PC-3 (cell line): Measurements from ENCODE around the gene PEA15. TPM values are rescaled to one million over a fixed set of nuclear protein-coding genes. Genes with fewer than 3 reads are reported as not detected.
A peak's percentile ranks its signal among the peaks of the same experiment; 100 is the strongest.

Source experiments
- ATAC-seq: fragments of 200-7000 bp; cut with Tn5 transposase; 2 replicates; pipeline ENCODE4 v1.9.1; 2020; ENCODE audit warnings: mild to moderate bottlenecking, moderate library complexity
- BruUV-seq: library from RNA; stranded (reverse); fragments of 400-500 nt; replicated peaks from 2 replicates; lab custom pipeline; 2021; lab: Mats Ljungman, UMichigan
- CTCF ChIA-PET: fragments of 300-600 bp; sonication (Branson Sonifier 250); formaldehyde crosslinking; loops from one replicate; lab custom pipeline; 2022; ENCODE audit warnings: antibody characterized with exemption; lab: Charles Lee
- POLR2A ChIA-PET: fragments of 300-600 bp; sonication (Branson Sonifier 250); formaldehyde crosslinking; loops from one replicate; lab custom pipeline; 2022; ENCODE audit warnings: antibody characterized with exemption; ENCODE audit not compliant: unreplicated experiment; lab: Charles Lee
- DNase-seq: peaks from one replicate; pipeline ENCODE4 v3.0.0-alpha.2; 2015
- H2AFZ ChIP-seq: fragments of 300-600 bp; sonication (generic); 2 replicates; pipeline ENCODE4 v1.6.0; 2016; ENCODE audit warnings: antibody characterized with exemption, low read length
- H3F3A ChIP-seq: fragments of 300-600 bp; sonication (generic); one replicate; pipeline ENCODE4 v1.6.0; 2017; ENCODE audit warnings: antibody characterized with exemption, low read length, control low read depth, mild to moderate bottlenecking; ENCODE audit not compliant: unreplicated experiment
- H3K27ac ChIP-seq: fragments of 300-600 bp; sonication (generic); 2 replicates; pipeline ENCODE4 v1.5.1; 2016; ENCODE audit warnings: mild to moderate bottlenecking, low read length
- H3K27me3 ChIP-seq: fragments of 300-600 bp; sonication (generic); 2 replicates; pipeline ENCODE4 v1.6.1; 2016; ENCODE audit warnings: low read length, mixed read lengths
- H3K36me3 ChIP-seq: fragments of 300-600 bp; sonication (generic); 2 replicates; pipeline ENCODE4 v1.6.1; 2016; ENCODE audit warnings: low read depth, mixed run types, low read length, mixed read lengths
- H3K4me1 ChIP-seq: fragments of 300-600 bp; sonication (generic); 2 replicates; pipeline ENCODE4 v1.5.1; 2016; ENCODE audit warnings: low read length; ENCODE audit not compliant: insufficient read depth
- H3K4me2 ChIP-seq: fragments of 300-600 bp; sonication (generic); 2 replicates; pipeline ENCODE4 v1.6.0; 2016; ENCODE audit warnings: low read length
- H3K4me3 ChIP-seq: fragments of 300-600 bp; sonication (generic); 2 replicates; pipeline ENCODE4 v1.5.1; 2016; ENCODE audit warnings: mild to moderate bottlenecking, low read length, mixed read lengths
- H3K79me2 ChIP-seq: fragments of 300-600 bp; sonication (generic); 2 replicates; pipeline ENCODE4 v1.6.1; 2017; ENCODE audit warnings: low read length, mixed read lengths
- H3K9ac ChIP-seq: fragments of 300-600 bp; sonication (generic); 2 replicates; pipeline ENCODE4 v1.6.0; 2016; ENCODE audit warnings: mild to moderate bottlenecking, low read length
- H3K9me2 ChIP-seq: fragments of 300-600 bp; sonication (generic); replicated peaks from 2 replicates; pipeline ENCODE4 v1.6.1; 2016; ENCODE audit warnings: mixed run types, low read length, mixed read lengths
- H3K9me3 ChIP-seq: fragments of 300-600 bp; sonication (generic); 2 replicates; pipeline ENCODE4 v1.6.1; 2016; ENCODE audit warnings: low read length, mixed read lengths
- H4K20me1 ChIP-seq: fragments of 300-600 bp; sonication (generic); 2 replicates; pipeline ENCODE4 v1.6.1; 2016; ENCODE audit warnings: low read length, mixed read lengths
- EZH2 ChIP-seq: fragments of 300-600 bp; sonication (generic); IDR thresholded peaks from one replicate; pipeline ENCODE4 v1.6.1; 2017; ENCODE audit warnings: antibody characterized with exemption, mild to moderate bottlenecking, low read length; ENCODE audit not compliant: unreplicated experiment
- EZH2phosphoT487 ChIP-seq: fragments of 300-600 bp; sonication (generic); IDR thresholded peaks from 2 replicates; pipeline ENCODE4 v1.6.1; 2018; ENCODE audit warnings: mild to moderate bottlenecking, antibody characterized with exemption, low read length, borderline replicate concordance
- intact Hi-C: fragments of 100-400 bp; cut with micrococcal nuclease; formaldehyde crosslinking; loops from 2 replicates; pipeline ENCODE4 v1.9.0; 2023
- total RNA-seq: library from RNA; depleted of rRNA; stranded (reverse); fragments of >200 nt; gene quantifications from 2 replicates; pipeline ENCODE4 v1.2.3, GENCODE V29; 2014
- TF ChIP-seq, protein P1 (sequence below): fragments of 300-600 bp; sonication (generic); conservative IDR thresholded peaks from 2 replicates; pipeline ENCODE4 v1.5.1; 2017; ENCODE audit warnings: antibody characterized with exemption, low read depth, mild to moderate bottlenecking, low read length

PEA15 gene
- total RNA-seq, 1 experiment from 2014 or later: 90.3 TPM

- peaks cover 72% of the 10 kb centered on the region for H3K36me3 ChIP-seq
- POLR2A ChIA-PET: interaction anchor here (0.5 kb wide), 1 partner anchor 23 kb away, joined by 3 read pairs; no protein-coding TSS in a partner anchor
Measured at GRCh38 chr1:160225345-160225744, 20.2 kb downstream of the PEA15 start.

DNA sequence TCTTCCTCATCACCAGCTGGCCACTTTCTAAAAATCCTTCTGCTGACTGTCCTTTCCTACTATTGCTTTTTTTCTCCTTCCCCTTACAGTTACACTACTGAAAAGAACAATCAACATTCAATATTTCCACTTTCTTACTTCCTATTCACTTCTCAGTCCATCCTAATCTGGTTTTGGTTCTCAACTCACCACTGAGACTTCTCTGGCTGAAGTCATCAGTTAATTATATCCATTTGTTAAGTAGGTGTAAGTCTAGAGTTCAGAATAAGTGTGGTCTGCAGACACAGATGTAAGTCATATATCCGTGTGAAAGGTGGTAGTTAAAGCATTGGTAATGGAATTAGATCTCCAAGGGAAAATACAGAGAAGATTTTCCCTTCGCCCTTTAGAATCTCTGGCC is 21.4 kb downstream of the PEA15 start:
- ATAC-seq (no peak), DNase-seq (no peak)
- ChIA-PET CTCF (no interaction called here), POLR2A (no interaction called here)
- Histone ChIP-seq H2AFZ (no peak overlapping the region), H3K27me3 (no peaks in the 10 kb centered on the region), H3K4me2 (no peak overlapping the region), H3K27ac (no peak overlapping the region), H3K79me2 (no peaks in the 10 kb centered on the region), H4K20me1 (no peaks in the 10 kb centered on the region), H3K4me3 (no peak overlapping the region), H3K9me3 (no peaks in the 10 kb centered on the region), H3K9ac (no peak overlapping the region), H3K9me2 (no peaks in the 10 kb centered on the region), H3K36me3 (peaks cover 80% of the 10 kb centered on the region), H3F3A (no peaks in the 10 kb centered on the region), H3K4me1 (no peaks in the 10 kb centered on the region)
- intact Hi-C loops: no loop called here
- BruUV-seq: no TSS peak
- no peak for TF ChIP-seq EZH2
- no peak for TF ChIP-seq EZH2phosphoT487
- TF ChIP-seq, protein P1, sequence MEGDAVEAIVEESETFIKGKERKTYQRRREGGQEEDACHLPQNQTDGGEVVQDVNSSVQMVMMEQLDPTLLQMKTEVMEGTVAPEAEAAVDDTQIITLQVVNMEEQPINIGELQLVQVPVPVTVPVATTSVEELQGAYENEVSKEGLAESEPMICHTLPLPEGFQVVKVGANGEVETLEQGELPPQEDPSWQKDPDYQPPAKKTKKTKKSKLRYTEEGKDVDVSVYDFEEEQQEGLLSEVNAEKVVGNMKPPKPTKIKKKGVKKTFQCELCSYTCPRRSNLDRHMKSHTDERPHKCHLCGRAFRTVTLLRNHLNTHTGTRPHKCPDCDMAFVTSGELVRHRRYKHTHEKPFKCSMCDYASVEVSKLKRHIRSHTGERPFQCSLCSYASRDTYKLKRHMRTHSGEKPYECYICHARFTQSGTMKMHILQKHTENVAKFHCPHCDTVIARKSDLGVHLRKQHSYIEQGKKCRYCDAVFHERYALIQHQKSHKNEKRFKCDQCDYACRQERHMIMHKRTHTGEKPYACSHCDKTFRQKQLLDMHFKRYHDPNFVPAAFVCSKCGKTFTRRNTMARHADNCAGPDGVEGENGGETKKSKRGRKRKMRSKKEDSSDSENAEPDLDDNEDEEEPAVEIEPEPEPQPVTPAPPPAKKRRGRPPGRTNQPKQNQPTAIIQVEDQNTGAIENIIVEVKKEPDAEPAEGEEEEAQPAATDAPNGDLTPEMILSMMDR: no peak

More at GRCh38 chr1:160225345-160225744, 20.2 kb downstream of the PEA15 start:
- H3K9me2 ChIP-seq: no peaks in the 10 kb centered on the region
- no TSS peak for BruUV-seq
- no peaks in the 10 kb centered on the region for H3K27me3 ChIP-seq
- CTCF ChIA-PET: no interaction called here
- H3K4me3 ChIP-seq: no peak overlapping the region
- H3K27ac ChIP-seq: no peak overlapping the region
- no peak overlapping the region for H2AFZ ChIP-seq
- no peaks in the 10 kb centered on the region for H3K9me3 ChIP-seq
- H3K79me2 ChIP-seq: no peaks in the 10 kb centered on the region
- ATAC-seq: no peak
- H3K4me2 ChIP-seq: no peak overlapping the region
- no peaks in the 10 kb centered on the region for H4K20me1 ChIP-seq
- no peak for DNase-seq
- no peaks in the 10 kb centered on the region for H3K4me1 ChIP-seq
- TF ChIP-seq, protein P1: no peak
- TF ChIP-seq EZH2 (no peak), EZH2phosphoT487 (no peak)
- H3F3A ChIP-seq: no peaks in the 10 kb centered on the region
- intact Hi-C loops: no loop called here
- no peak overlapping the region for H3K9ac ChIP-seq

- no peaks in the 10 kb centered on the region for H3K27me3 ChIP-seq
- ChIA-PET POLR2A (no interaction called here), CTCF (no interaction called here)
- no peaks in the 10 kb centered on the region for H3K9me2 ChIP-seq
- peak; percentile 56; the same call in 1 of the 2 replicates for ATAC-seq
- H3K4me1 ChIP-seq: no peaks in the 10 kb centered on the region
- H3K9me3 ChIP-seq: no peaks in the 10 kb centered on the region
- intact Hi-C loops: no loop called here
- BruUV-seq: no TSS peak
- no peak overlapping the region for H3K4me2 ChIP-seq
- no peaks in the 10 kb centered on the region for H3F3A ChIP-seq
- H4K20me1 ChIP-seq: no peaks in the 10 kb centered on the region
- H3K27ac ChIP-seq: no peak overlapping the region
- H3K79me2 ChIP-seq: no peaks in the 10 kb centered on the region
- no peak for DNase-seq
- TF ChIP-seq EZH2 (no peak), EZH2phosphoT487 (no peak)
- TF ChIP-seq, protein P1: no peak
- no peak overlapping the region for H2AFZ ChIP-seq
- H3K36me3 ChIP-seq: peaks cover 81% of the 10 kb centered on the region
- no peak overlapping the region for H3K9ac ChIP-seq
- H3K4me3 ChIP-seq: no peak overlapping the region
Measured at GRCh38 chr1:160227034-160227433, 21.9 kb downstream of the PEA15 start.
